Stimulated activated CD8-positive, alpha-beta memory T cell treated with anti-CD3 and anti-CD28 coated beads, Interleukin-4, amount 100 ng/mL, for 4 hours (primary cell): ENCODE data around the gene FEM1A.
"Not testable (repeated sequence)": the region's sequence is repeated elsewhere in the genome, so short reads cannot be mapped to it uniquely, and the experiment has no call there.

Experiments
- DNase-seq, 2 donors: peaks; one replicate each; pipeline ENCODE4 v3.0.0-alpha.2; 2020; ENCODE audit warnings: low read depth in 2 of 2, low spot score in 1 of 2

The FEM1A gene

GRCh38 chr19:4845975-4846374, 54.4 kb downstream of the FEM1A start:
- not testable (repeated sequence) for DNase-seq

GRCh38 chr19:4847190-4847973, 55.8 kb downstream of the FEM1A start:
- DNase-seq = no peak

GRCh38 chr19:4849019-4849418, 57.5 kb downstream of the FEM1A start:
- DNase-seq = no peak
